ENCODE measurements around the gene SPATA24.

DNA sequence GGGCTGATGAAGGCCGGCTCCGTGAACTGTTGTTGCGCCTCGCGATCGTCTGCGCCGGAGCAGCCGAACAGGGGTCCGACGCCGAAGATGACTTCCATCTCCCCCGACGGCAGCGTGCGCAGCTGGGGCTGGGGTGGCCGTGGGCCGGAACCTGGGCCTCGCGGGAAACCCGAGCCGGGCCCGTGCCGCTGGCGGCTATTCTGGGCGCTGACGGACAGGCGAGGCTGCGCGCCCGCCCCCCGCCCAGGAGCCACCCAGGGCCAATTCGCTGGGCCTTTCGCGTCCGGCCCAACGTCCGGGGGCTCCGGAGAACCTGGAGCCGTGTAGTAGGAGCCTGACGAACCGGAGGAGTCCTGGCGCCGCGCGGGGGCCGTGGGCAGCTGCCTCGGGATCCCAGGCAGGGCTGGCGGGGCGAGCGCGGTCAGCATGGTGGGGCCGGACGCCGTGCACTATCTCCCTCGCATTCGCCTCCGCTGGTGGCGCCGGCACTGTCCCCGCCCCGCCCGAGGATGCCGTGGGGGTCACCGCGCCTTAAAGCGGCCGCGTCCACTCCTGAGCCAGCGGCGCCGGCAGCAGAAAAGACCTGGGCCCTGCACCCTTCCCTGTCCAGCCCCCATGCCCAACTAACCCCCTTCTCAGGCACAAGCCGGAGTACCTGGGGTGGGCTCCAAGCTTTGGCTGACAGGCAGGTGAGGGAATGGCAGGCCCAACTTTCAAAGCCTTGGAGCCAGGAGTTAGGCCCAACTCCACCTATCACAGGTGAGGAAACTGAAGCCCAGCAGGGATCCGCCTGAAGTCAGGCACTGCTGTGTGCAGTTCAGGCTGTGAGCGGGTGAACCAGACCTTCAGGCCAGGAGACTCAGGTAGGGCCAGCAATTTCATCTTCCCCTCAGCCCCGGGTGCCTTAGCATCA lies 9.0 kb downstream of the SPATA24 start, which contains the start of gene PROB1:
- TF ChIP-seq, protein P1, sequence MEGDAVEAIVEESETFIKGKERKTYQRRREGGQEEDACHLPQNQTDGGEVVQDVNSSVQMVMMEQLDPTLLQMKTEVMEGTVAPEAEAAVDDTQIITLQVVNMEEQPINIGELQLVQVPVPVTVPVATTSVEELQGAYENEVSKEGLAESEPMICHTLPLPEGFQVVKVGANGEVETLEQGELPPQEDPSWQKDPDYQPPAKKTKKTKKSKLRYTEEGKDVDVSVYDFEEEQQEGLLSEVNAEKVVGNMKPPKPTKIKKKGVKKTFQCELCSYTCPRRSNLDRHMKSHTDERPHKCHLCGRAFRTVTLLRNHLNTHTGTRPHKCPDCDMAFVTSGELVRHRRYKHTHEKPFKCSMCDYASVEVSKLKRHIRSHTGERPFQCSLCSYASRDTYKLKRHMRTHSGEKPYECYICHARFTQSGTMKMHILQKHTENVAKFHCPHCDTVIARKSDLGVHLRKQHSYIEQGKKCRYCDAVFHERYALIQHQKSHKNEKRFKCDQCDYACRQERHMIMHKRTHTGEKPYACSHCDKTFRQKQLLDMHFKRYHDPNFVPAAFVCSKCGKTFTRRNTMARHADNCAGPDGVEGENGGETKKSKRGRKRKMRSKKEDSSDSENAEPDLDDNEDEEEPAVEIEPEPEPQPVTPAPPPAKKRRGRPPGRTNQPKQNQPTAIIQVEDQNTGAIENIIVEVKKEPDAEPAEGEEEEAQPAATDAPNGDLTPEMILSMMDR (conservative IDR thresholded peaks at IDR 0.05; ENCODE audit: low read depth, low read length), result no peak
- no peak for TF ChIP-seq EZH2 (IDR thresholded peaks at IDR 0.05; ENCODE audit: low read length, unreplicated experiment)
